ENCODE data around the gene SLC7A8.

SLC7A8 gene

GRCh38 chr14:23130871-23131270 is 52.6 kb downstream of the SLC7A8 start:
- DNase-seq = peak in 1 of 2 donors; percentile 67
- no peaks in the 10 kb centered on the region for H3K27me3 ChIP-seq
- H3K4me3 ChIP-seq = no peak overlapping the region
- H3K36me3 ChIP-seq = peaks cover 68 to 88% (median 78%) of the 10 kb centered on the region in 3 donors
- no peak for TF ChIP-seq CTCF (IDR thresholded peaks at IDR 0.05)
- H3K27ac ChIP-seq = no peak overlapping the region
- intact Hi-C loops (cut with DNase I; ENCODE audit: low total_unique reads) = no loop called here
- H3K4me1 ChIP-seq = peaks cover 0 to 10% (median 9%) of the 10 kb centered on the region in 4 donors
- no peaks in the 10 kb centered on the region for H3K9me3 ChIP-seq

- DNase-seq = no peak
- Histone ChIP-seq H3K4me1 (peaks cover 2 to 20% (median 19%) of the 10 kb centered on the region in 4 donors), H3K27ac (no peak overlapping the region), H3K36me3 (peaks cover 68 to 79% (median 68%) of the 10 kb centered on the region in 3 donors), H3K9me3 (no peaks in the 10 kb centered on the region), H3K4me3 (no peak overlapping the region), H3K27me3 (no peaks in the 10 kb centered on the region)
- no peak for TF ChIP-seq CTCF (IDR thresholded peaks at IDR 0.05)
- intact Hi-C loops (cut with DNase I; ENCODE audit: low total_unique reads) = no loop called here
Observed at GRCh38 chr14:23129759-23130316, 53.6 kb downstream of the SLC7A8 start.

- intact Hi-C loops (cut with DNase I; ENCODE audit: low total_unique reads) = no loop called here
- TF ChIP-seq CTCF (IDR thresholded peaks at IDR 0.05) = no peak
- no peaks in the 10 kb centered on the region for H3K9me3 ChIP-seq
- H3K27me3 ChIP-seq = no peaks in the 10 kb centered on the region
- no peak overlapping the region for H3K27ac ChIP-seq
- no peak overlapping the region for H3K4me3 ChIP-seq
- H3K36me3 ChIP-seq = peaks cover 68 to 75% (median 68%) of the 10 kb centered on the region in 3 donors
- H3K4me1 ChIP-seq = peaks cover 3 to 26% (median 21%) of the 10 kb centered on the region in 4 donors
- no peak for DNase-seq
Observed at GRCh38 chr14:23128969-23129758, 54.3 kb downstream of the SLC7A8 start.

GRCh38 chr14:23127861-23128260 is 55.6 kb downstream of the SLC7A8 start:
- Histone ChIP-seq H3K4me3 (no peak overlapping the region), H3K36me3 (peaks cover 63 to 71% (median 65%) of the 10 kb centered on the region in 3 donors), H3K4me1 (peaks cover 3 to 35% (median 30%) of the 10 kb centered on the region in 4 donors), H3K9me3 (no peaks in the 10 kb centered on the region), H3K27me3 (no peaks in the 10 kb centered on the region), H3K27ac (peak overlapping the region in 1 of 2 donors; percentile 15)
- no peak for TF ChIP-seq CTCF (IDR thresholded peaks at IDR 0.05)
- no peak for DNase-seq
- intact Hi-C loops (cut with DNase I; ENCODE audit: low total_unique reads) = no loop called here

GRCh38 chr14:23126548-23127278 is 56.7 kb downstream of the SLC7A8 start:
- Histone ChIP-seq H3K27ac (peak overlapping the region; percentile 48 to 68), H3K27me3 (no peaks in the 10 kb centered on the region), H3K36me3 (peaks cover 52 to 59% (median 53%) of the 10 kb centered on the region in 3 donors), H3K9me3 (no peaks in the 10 kb centered on the region), H3K4me3 (no peak overlapping the region), H3K4me1 (peaks cover 3 to 37% (median 30%) of the 10 kb centered on the region in 4 donors)
- no peak for TF ChIP-seq CTCF (IDR thresholded peaks at IDR 0.05)
- no peak for DNase-seq
- intact Hi-C loops (cut with DNase I; ENCODE audit: low total_unique reads) = no loop called here

Measured in tibial artery (tissue), 4 donors.